GM19372 (cell line): Measurements from ENCODE around the gene ANKRD50.
A peak's percentile ranks its signal among the peaks of the same experiment; 100 is the strongest.

Experiments
- ATAC-seq: cut with Tn5 transposase; IDR thresholded peaks from one replicate; pipeline ENCODE4 v1.9.1; 2021; ENCODE audit warnings: mild to moderate bottlenecking, low read depth, moderate library complexity; ENCODE audit not compliant: unreplicated experiment

The ANKRD50 gene

GRCh38 chr4:124712372-124713184, at the start of gene ANKRD50:
TSS of gene ANKRD50 (minus strand) at chr4:124712732. CDS start at chr4:124710511, 2,221 bp downstream.
- ATAC-seq = peak; percentile 70

- no peak for ATAC-seq
Measured at GRCh38 chr4:124757126-124757525, 44.6 kb upstream of the ANKRD50 start.

GRCh38 chr4:124754681-124755080, 42.1 kb upstream of the ANKRD50 start:
- ATAC-seq = no peak

GRCh38 chr4:124753941-124754581, 41.5 kb upstream of the ANKRD50 start:
- no peak for ATAC-seq

DNA sequence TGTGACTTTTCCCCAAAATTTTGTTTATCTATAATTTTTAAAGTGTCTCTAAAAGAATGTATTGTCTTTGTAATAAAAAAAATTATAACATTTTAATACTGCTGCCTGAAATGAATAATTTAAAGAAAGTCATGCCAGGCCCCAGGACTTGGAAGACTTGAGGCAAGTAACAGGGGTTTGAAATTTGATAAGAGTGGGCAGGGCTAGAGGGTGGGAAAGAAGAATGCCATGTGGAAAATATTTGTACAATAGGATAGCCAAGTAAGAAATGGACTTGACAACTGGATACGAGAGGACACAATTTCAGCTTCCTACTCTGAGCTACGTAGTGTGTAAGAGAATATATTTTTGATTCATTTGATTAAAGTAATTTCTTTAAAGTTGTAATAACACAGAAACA, 36.9 kb upstream of the ANKRD50 start:
- ATAC-seq = no peak

DNA sequence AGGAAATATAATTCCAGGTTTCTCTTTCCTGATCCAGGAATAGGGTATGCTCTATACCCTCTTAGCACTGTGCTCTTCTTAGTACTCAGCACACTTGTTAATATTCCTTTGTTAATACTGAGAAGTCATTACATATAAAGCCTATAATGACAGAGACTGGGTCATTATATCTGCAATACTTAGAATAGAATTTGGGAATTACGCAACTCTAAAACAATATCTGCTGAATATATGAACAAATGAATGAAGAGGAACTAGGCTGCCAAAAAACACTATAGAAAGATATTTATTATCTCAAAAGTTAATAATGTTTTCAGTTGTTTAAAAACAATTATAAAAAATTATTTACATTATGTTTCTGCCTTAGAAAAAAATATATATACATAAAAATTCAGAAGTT, 36.4 kb upstream of the ANKRD50 start:
- no peak for ATAC-seq

- no peak for ATAC-seq
Measured at GRCh38 chr4:124745985-124746801, 33.7 kb upstream of the ANKRD50 start.

DNA sequence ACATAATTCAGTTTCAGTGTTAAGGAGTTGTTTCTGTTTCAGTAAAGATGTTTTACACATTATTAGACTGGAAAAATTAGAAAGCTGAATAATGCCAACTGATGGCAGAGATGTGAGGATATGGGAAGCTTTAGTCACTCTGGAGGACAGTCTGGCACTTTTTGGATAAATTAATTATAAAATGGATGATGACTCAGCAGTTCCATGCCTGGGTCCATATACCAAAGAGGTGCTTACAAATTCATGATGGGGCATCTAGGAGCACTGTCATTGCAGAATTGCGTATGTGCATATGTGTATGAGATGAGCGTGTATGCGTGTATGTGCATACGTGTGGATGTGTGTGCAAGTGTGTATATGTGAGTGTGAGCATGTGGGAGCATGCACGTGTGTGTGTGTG, 31.2 kb upstream of the ANKRD50 start:
- no peak for ATAC-seq

DNA sequence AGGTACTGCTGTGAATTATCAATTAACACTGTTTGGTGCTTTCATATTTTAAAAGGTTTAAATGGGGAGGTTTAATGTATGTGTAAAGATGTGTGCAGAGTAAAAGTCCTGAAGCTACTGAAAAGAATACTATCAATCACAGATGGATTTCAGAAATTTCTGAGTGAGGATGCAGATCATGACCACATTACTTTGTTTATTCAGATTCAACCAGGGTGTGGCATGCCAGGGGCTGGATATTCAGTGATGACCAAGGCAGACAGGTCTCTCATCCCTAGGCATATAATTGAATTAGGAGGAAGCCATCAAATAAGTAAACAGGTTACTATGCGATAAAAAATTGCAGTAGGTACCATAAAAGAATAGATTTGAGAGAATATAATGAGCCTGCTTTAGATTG, 28.0 kb upstream of the ANKRD50 start:
- no peak for ATAC-seq

GRCh38 chr4:124738994-124739393, 26.5 kb upstream of the ANKRD50 start:
- no peak for ATAC-seq

DNA sequence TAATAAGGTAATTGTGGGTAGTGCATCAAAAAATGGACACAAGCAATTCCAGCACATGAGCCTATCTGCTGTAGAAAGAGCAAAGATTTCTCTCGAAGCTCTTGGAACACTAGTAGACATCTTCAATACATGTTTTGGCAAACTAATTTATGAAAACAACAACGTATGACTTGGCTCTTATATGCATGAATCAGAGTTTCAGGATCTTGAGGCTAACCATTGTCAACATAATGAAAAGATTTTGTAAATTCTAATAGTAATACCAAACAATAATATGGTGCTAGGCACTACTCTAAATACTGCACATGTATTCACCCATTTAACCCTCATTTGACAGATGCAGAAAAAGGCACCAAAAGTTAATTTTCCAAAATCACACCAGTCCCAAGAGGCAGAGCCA, 25.1 kb upstream of the ANKRD50 start:
- ATAC-seq = no peak

- ATAC-seq = no peak
Measured at GRCh38 chr4:124736526-124736925, 24.0 kb upstream of the ANKRD50 start.

DNA sequence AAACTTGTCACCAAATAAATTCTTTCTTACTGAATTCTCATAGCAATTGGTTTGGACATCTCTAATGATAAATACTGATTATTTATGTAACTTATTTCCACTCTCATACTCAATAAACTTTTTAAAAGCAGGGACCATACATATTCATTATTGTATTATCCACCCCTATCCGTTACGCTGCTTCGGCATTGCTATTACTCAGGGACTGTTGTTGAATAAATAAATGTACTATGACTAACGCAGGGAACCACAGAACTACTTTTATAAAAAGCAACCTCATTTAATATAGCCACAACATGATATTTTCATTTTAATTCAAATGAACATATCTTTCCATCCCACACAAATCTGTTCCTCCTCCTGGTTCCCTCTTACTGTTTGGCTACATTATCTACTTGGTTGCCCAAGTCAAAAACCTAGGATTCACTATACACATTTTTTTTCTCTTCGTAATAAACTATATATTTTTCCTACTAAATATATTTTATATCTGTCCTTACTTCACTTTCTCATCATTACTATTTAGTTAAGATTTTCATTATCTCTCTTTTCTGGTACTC, 14.9 kb upstream of the ANKRD50 start:
- no peak for ATAC-seq

- ATAC-seq = no peak
Measured at GRCh38 chr4:124726269-124726668, 13.7 kb upstream of the ANKRD50 start.

DNA sequence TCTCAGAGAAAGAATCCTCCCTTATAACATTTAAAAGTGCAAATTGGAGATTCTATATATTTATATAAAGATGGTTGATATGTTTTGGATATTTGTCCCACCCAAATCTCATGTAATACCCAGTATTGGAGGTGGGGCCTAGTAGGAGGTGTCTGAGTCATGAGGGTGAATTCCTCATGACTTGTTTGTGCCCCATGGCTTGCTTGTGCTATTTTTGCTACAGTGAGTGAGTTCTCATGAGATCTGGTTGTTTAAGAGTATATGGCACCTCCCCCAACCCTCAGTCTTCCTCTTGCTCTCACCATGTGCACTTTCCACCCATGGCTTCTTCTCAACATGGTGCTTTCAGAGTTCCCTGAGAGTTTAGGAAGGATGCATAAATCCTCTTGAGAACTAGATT, 9.5 kb upstream of the ANKRD50 start:
- ATAC-seq = no peak

DNA sequence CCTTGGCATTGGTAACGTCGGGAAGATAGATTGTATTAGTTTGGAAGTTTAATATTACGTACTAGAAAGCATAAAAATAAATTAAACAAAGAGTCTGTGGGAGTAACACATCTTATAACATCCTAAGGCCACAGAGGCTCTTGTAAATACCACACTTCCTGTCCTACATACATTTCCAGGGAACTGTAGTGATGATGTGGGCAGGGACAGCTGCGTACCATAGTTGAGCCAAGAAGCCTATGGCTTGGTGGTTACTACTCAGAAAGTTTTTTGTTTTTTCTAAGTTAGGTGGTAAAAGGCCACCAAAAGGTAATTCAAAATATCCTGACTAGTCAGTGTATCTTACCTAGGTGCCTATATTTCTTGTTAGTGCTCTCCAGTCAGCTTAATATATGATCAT, 4.6 kb upstream of the ANKRD50 start:
- ATAC-seq = no peak

- ATAC-seq = peak; percentile 30
Measured at GRCh38 chr4:124713185-124713592, 657 bp upstream of the ANKRD50 start.

DNA sequence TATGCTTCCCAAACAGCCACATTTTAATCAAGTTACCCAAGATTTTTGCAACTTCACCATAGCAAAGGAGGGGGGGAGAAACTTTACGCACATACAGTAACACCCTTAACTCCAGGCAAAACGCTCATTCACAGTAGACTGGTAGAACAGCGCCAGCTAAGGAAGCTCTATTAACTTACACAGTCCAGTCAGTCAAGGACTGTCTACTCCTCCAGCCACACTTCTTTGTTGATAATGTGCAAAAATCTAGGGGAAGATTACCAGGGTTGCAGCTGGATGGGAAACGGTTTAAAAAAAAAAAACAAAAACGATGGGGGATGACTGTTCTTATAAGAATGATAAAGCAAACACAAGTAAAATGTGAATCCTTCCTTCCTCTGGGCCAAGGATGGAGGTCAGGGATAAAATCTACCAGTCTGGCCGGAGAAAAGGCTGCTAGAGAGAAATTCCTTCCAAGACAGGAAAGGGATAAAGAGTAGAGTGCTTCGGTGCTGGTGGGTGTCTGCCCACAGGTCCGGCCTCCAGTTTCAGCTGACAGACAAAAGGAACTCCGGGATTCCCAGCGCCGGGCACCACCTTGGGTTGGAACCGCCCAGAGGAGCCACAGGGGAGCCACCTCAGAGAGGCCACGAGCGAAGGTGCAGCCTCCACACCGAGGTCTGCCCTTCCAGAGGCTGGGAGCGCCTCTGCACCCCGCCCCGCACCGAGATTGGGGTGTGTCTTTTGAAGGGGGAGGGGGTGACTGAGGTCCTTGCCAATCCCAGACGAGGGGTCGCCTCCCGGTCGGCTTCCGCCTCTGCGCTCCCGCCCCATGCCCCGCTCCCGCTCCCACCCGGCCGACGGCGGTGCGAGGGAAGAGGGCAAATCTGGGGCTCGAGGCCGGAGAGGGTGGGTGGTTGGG, 811 bp downstream of the ANKRD50 start:
- ATAC-seq = peak; percentile 3

GRCh38 chr4:124710911-124711310, 1.6 kb downstream of the ANKRD50 start:
- no peak for ATAC-seq
